22Rv1 (cell line): ENCODE results near the gene CYP27C1.

Source experiments
- ZFX ChIP-seq: fragments of 450-650 bp; IDR thresholded peaks from 2 replicates; pipeline ENCODE4 v1.6.1; 2017; ENCODE audit warnings: antibody characterized with exemption, borderline replicate concordance
- TF ChIP-seq, protein P1 (sequence below): fragments of 450-650 bp; IDR thresholded peaks from 2 replicates; pipeline ENCODE4 v1.5.1; 2017; ENCODE audit warnings: mild to moderate bottlenecking

DNA sequence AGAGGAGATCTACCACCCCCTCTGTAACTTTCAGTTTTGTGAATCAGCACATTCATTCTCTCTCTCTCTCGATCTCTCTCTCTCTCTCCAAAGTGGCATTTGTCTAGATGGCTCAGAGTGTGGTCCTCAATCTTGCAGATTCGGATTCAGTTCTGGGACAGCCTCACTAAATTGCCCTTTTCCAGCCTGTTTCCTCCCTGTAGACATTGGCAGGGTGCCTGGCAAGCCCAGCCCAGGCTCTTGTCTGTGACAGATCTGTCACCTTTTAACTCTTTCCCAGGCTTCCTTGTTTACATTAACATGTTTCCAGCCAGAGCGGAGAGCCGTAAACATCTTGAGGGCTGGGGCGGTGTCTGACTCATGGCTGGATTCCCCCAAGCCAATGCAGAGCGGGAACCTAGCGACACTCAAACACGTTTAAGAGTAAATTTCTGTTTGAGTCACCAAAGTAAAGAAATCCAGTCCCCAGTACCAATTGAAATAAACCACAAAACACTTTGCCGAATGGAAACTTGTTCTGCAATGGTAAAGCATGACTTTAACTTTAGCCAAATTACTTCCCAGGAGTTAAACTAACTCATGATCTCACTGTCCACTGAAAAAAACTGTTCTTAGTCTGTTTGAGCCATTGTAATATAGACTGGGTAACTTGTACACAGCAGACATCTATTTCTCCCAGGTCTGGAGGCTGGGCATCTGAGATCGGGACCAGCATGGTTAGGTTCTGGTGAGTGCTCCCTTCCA lies 6.6 kb upstream of the CYP27C1 start:
- TF ChIP-seq, protein P1, sequence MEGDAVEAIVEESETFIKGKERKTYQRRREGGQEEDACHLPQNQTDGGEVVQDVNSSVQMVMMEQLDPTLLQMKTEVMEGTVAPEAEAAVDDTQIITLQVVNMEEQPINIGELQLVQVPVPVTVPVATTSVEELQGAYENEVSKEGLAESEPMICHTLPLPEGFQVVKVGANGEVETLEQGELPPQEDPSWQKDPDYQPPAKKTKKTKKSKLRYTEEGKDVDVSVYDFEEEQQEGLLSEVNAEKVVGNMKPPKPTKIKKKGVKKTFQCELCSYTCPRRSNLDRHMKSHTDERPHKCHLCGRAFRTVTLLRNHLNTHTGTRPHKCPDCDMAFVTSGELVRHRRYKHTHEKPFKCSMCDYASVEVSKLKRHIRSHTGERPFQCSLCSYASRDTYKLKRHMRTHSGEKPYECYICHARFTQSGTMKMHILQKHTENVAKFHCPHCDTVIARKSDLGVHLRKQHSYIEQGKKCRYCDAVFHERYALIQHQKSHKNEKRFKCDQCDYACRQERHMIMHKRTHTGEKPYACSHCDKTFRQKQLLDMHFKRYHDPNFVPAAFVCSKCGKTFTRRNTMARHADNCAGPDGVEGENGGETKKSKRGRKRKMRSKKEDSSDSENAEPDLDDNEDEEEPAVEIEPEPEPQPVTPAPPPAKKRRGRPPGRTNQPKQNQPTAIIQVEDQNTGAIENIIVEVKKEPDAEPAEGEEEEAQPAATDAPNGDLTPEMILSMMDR = no peak
- TF ChIP-seq ZFX = no peak
